NCI-H2227 (cell line): Measurements from ENCODE around the gene CCL13.
"Not testable (repeated sequence)": the region's sequence is repeated elsewhere in the genome, so short reads cannot be mapped to it uniquely, and the experiment has no call there.

Experiments used
- DNase-seq: peaks from one replicate; lab custom pipeline; 2025; ENCODE audit not compliant: unreplicated experiment; lab: John Stamatoyannopoulos, UW

The CCL13 gene

GRCh38 chr17:34356194-34356593, at the start of gene CCL13:
TSS of gene CCL13 (plus strand) at chr17:34356480. CDS start at chr17:34356527, 47 bp downstream.
- DNase-seq, result no peak

- no peak for DNase-seq
These were observed 49.2 kb upstream of the CCL13 start for GRCh38 chr17:34307110-34307509.

GRCh38 chr17:34308371-34308770, 47.9 kb upstream of the CCL13 start:
- no peak for DNase-seq

- DNase-seq, result no peak
These were observed 45.0 kb upstream of the CCL13 start for GRCh38 chr17:34311291-34311690.

- DNase-seq, result no peak
These were observed 44.2 kb upstream of the CCL13 start for GRCh38 chr17:34312080-34312479.

GRCh38 chr17:34313164-34313563, 43.1 kb upstream of the CCL13 start:
- DNase-seq, result no peak

- no peak for DNase-seq
These were observed 42.0 kb upstream of the CCL13 start for GRCh38 chr17:34314279-34314678.

- DNase-seq, result no peak
These were observed 37.8 kb upstream of the CCL13 start for GRCh38 chr17:34318474-34318873.

GRCh38 chr17:34319039-34319483, 37.2 kb upstream of the CCL13 start, which contains the start of gene CCL8:
TSS of gene CCL8 (plus strand) at chr17:34319435. CDS start at chr17:34319502, 67 bp downstream.
- no peak for DNase-seq

GRCh38 chr17:34321964-34322363, 34.3 kb upstream of the CCL13 start:
- DNase-seq, result no peak

GRCh38 chr17:34327580-34327979, 28.7 kb upstream of the CCL13 start:
- not testable (repeated sequence) for DNase-seq

GRCh38 chr17:34337701-34338100, 18.6 kb upstream of the CCL13 start:
- no peak for DNase-seq

GRCh38 chr17:34339138-34339770, 17.0 kb upstream of the CCL13 start:
- no peak for DNase-seq

GRCh38 chr17:34341916-34342315, 14.4 kb upstream of the CCL13 start:
- DNase-seq, result no peak

- no peak for DNase-seq
These were observed 9.2 kb upstream of the CCL13 start for GRCh38 chr17:34347063-34347462.

- no peak for DNase-seq
These were observed 6.5 kb upstream of the CCL13 start for GRCh38 chr17:34349751-34350150.

- DNase-seq, result no peak
These were observed 5.2 kb upstream of the CCL13 start for GRCh38 chr17:34351096-34351495.

GRCh38 chr17:34352191-34352590, 4.1 kb upstream of the CCL13 start:
- no peak for DNase-seq

- DNase-seq, result no peak
These were observed 1.6 kb upstream of the CCL13 start for GRCh38 chr17:34354637-34355036.

- no peak for DNase-seq
These were observed 1.1 kb downstream of the CCL13 start for GRCh38 chr17:34357398-34357797.

- no peak for DNase-seq
These were observed 2.4 kb downstream of the CCL13 start for GRCh38 chr17:34358631-34359030.

- DNase-seq, result no peak
These were observed 4.5 kb downstream of the CCL13 start for GRCh38 chr17:34360601-34361270.
